GM18507 (cell line): ENCODE data around the gene HMCN1.

Experiments
- DNase-seq: peaks from one replicate; pipeline ENCODE4 v3.0.0; 2011; ENCODE audit warnings: low read depth; ENCODE audit not compliant: insufficient read length; ENCODE audit errors: extremely low spot score
- FAIRE-seq: peaks from 2 replicates; lab custom pipeline; 2011; peaks lifted over from hg19 to GRCh38; lab: Jason Lieb, UNC

The HMCN1 gene

GRCh38 chr1:185936641-185937040 is 202.4 kb downstream of the HMCN1 start:
- FAIRE-seq (no peak), DNase-seq (no peak)

- DNase-seq (no peak), FAIRE-seq (no peak)
Observed at GRCh38 chr1:185938396-185938795, 204.2 kb downstream of the HMCN1 start.

- no peak for FAIRE-seq
- no peak for DNase-seq
Observed at GRCh38 chr1:185939142-185939541, 205.0 kb downstream of the HMCN1 start.

- DNase-seq (no peak), FAIRE-seq (no peak)
Observed at GRCh38 chr1:185942961-185943360, 208.8 kb downstream of the HMCN1 start.

GRCh38 chr1:185956881-185957280 is 222.7 kb downstream of the HMCN1 start:
- no peak for DNase-seq
- no peak for FAIRE-seq

- DNase-seq (no peak), FAIRE-seq (no peak)
Observed at GRCh38 chr1:185957441-185958363, 223.5 kb downstream of the HMCN1 start.

GRCh38 chr1:185960422-185961321 is 226.5 kb downstream of the HMCN1 start:
- no peak for DNase-seq
- no peak for FAIRE-seq

- no peak for FAIRE-seq
Observed at GRCh38 chr1:185961664-185962063, 227.5 kb downstream of the HMCN1 start.

GRCh38 chr1:185964946-185965345 is 230.8 kb downstream of the HMCN1 start:
- no peak for DNase-seq
- FAIRE-seq: no peak

More at GRCh38 chr1:185961664-185962063, 227.5 kb downstream of the HMCN1 start:
- DNase-seq: no peak

- DNase-seq (no peak), FAIRE-seq (no peak)
Observed at GRCh38 chr1:185965870-185966269, 231.7 kb downstream of the HMCN1 start.

- no peak for DNase-seq
- no peak for FAIRE-seq
Observed at GRCh38 chr1:185966471-185966870, 232.3 kb downstream of the HMCN1 start.

- DNase-seq (no peak), FAIRE-seq (no peak)
Observed at GRCh38 chr1:185969028-185969427, 234.8 kb downstream of the HMCN1 start.

- no peak for DNase-seq
- no peak for FAIRE-seq
Observed at GRCh38 chr1:185969524-185969991, 235.4 kb downstream of the HMCN1 start.

GRCh38 chr1:185971688-185972087 is 237.5 kb downstream of the HMCN1 start:
- no peak for FAIRE-seq
- no peak for DNase-seq

GRCh38 chr1:185972096-185972850 is 238.1 kb downstream of the HMCN1 start:
- no peak for FAIRE-seq
- no peak for DNase-seq

GRCh38 chr1:185973645-185974044 is 239.5 kb downstream of the HMCN1 start:
- no peak for FAIRE-seq
- no peak for DNase-seq

- DNase-seq (no peak), FAIRE-seq (no peak)
Observed at GRCh38 chr1:185974367-185975170, 240.4 kb downstream of the HMCN1 start.

- no peak for FAIRE-seq
Observed at GRCh38 chr1:185980891-185981290, 246.7 kb downstream of the HMCN1 start.

More at GRCh38 chr1:185980891-185981290, 246.7 kb downstream of the HMCN1 start:
- no peak for DNase-seq
